Measurements from ENCODE around the gene RAB11FIP5. TPM values are rescaled to one million over a fixed set of nuclear protein-coding genes. Genes with fewer than 3 reads are reported as not detected.
"Not testable (repeated sequence)": the region's sequence is repeated elsewhere in the genome, so short reads cannot be mapped to it uniquely, and the experiment has no call there.

Gene RAB11FIP5
- total RNA-seq, 2 experiments from 2014 or later: 4.8 to 6.0 TPM

DNA sequence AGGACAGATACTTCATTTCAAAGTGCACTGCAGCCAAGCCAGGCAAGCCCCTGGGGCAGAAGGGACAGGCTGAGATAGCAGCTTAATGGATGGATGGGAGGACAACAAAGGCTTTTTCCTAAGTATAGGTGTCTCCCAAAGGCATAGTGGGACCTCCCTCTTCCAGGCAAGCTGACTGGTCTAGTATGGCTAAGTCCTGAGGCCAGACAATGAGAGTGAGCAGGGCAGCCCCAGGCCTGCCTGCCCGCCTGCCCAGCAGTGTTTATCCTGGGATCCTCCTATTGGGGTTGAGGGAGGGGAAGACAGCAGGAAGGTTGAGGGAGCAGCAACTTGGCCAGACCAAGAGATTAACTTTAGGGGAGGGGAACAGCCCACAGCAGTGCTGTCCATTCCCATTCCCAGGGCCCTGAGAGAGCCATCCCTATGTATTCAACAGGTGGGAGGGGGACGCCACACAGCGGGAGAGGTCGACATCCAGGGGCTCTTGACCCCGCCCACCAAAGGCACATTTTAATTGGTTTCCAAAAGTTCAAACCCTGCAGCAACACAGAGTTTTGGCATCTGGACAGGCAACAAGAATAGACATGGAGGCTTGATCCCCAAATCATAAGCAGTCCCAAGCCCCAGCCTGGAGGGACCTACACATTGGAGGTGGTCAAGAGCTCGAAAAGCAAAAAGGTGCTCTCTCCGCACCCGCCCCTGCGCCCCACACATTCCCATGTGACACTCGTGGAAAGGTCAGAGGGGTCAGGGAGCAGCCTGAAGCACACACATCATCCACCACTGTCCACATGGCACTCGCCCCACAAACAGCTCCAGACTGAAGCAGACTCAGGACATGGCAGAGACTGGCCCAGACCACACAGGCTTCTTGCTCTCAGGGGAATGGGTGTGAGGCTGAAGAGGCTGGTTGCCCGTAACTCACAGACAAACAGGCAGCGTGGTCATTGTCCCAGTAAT is 38.4 kb downstream of the RAB11FIP5 start:
- POLR2A ChIA-PET: no interaction called here

DNA sequence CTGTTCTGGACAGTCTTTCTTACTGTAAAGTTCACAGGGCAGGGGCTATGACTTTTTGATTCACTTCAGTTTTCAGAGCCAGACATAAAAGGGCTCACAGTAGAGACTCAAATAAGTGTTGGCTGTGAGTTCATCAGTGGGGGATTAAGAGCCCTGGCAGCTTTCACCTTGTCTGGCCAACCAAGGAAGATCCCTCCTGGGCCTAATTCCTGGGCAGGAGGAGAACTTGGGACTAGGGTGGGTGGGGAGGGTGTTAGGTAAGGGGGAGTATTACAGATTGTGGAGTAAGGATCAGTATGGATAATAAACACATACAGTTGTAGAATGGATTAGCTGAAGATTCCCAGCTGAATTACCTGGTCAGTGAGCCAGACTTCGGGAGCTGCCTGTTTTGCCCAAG is 40.3 kb downstream of the RAB11FIP5 start:
- POLR2A ChIA-PET: no interaction called here
- CTCF ChIA-PET: interaction anchor here (0.9 to 3.5 kb wide), 2 partner anchors 105 to 140 kb away, joined by 4 to 11 read pairs; no protein-coding TSS in a partner anchor

More for the DNA sequence above, 38.4 kb downstream of the RAB11FIP5 start:
- CTCF ChIA-PET: interaction anchor here (0.6 to 3.5 kb wide), 2 partner anchors 82 to 103 kb away, joined by 3 to 11 read pairs; no protein-coding TSS in a partner anchor

DNA sequence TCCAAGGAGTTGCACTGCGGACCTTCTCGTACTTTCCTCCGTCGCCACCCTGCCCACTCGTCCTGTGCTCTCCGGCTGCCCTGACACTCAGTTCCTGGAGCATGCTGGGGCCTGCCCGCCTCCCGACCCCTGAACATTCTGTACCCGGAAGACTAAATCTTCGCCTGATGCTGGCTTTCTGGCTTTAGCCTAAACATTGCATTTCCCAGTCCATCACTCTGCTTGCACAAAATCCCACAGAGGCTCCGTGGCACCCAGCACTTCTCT is 40.7 kb downstream of the RAB11FIP5 start:
- ChIA-PET POLR2A (interaction anchor here (2.0 kb wide), 1 partner anchor 105 kb away, joined by 5 read pairs; no protein-coding TSS in a partner anchor), CTCF (interaction anchor here (1.2 to 1.5 kb wide), 2 partner anchors 105 to 141 kb away, joined by 3 to 7 read pairs; no protein-coding TSS in a partner anchor)

DNA sequence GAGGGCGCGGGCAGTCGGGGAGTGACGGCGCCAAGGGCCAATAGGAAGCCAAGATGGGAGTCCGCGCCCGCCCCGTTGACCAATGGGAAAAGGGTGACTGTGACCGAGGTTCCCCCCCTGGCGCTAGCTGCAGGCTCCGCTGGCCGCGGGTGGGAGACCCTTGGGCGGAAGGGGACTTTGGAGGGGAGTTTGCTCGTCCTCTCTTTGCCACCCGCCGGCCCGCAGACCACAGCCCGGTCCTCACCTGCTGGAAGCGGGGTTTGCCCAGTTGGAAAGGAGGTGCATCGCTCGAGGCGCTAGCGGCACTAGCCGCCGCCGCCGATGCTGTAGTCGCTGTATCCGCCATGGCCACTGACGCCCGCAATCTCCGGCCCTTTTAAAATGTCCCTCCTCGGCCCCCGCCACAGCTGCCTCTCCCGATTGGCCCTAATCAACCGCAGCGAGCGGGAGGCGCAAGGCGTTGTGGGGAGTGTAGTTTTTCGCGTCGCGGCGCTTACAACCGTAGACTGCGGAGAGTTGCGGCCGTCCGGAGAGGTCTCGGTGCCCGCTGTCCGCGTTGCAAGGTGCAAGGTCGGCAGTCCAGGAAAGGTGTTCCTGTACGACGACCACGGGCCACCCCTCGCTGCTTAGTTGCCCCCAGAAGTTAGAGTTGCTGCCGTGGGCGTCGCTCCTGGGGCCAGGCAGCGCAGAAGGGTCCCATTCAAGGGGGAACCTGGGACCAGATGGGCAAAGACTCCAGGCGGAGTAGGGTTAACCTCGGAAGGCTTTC is 41.2 kb downstream of the RAB11FIP5 start, which contains the start of gene SFXN5:
SFXN5 (minus strand) TSS at position 353 of the 769 bp plus-strand sequence; CDS start at position 346, 7 bp downstream.
- POLR2A ChIA-PET: interaction anchor here (1.2 to 2.0 kb wide), 2 partner anchors 105 to 162 kb away, joined by 3 to 5 read pairs; partner anchors contain the start of gene PRADC1
- CTCF ChIA-PET: interaction anchor here (1.2 to 1.5 kb wide), 2 partner anchors 105 to 141 kb away, joined by 3 to 7 read pairs; no protein-coding TSS in a partner anchor

DNA sequence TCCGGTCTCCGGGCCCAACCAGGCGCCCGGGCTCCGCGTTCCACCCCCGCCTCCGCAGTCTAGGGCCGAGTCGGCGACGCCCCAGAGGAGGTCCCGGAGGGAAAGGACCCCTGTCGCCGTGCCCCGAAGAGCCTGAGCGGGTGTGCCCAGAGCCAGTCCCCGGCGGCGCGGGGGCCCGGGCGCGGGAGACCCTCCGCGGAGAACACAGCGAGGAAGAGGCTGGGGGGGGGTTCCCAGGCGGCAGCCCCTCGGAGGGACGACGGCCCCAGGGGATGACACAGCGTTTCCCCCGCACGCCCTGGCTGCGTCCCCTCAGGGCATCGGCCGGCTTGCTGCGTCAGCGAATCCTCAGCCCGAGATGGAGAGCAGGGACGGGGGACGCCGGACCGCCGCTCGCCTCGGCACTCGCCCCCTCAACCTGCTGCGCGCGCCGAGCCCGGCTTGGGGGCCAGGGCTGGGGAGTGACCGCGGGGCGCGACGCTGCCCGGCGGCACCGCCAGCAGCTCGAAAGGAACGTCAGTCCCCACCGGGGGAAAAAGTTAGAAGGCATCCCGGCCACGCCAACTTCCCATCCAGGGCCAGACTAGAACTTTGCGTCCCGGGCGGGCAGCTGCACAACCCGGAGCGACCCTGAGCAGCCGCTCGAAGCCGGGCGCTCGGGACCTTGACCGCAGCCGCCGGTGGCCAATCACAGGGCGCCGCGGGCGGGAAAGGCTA is 41.9 kb downstream of the RAB11FIP5 start:
- POLR2A ChIA-PET: interaction anchor here (1.2 to 2.0 kb wide), 2 partner anchors 106 to 162 kb away, joined by 3 to 5 read pairs; partner anchors contain the start of gene PRADC1
- CTCF ChIA-PET: interaction anchor here (1.2 to 1.5 kb wide), 2 partner anchors 106 to 142 kb away, joined by 3 to 7 read pairs; no protein-coding TSS in a partner anchor

DNA sequence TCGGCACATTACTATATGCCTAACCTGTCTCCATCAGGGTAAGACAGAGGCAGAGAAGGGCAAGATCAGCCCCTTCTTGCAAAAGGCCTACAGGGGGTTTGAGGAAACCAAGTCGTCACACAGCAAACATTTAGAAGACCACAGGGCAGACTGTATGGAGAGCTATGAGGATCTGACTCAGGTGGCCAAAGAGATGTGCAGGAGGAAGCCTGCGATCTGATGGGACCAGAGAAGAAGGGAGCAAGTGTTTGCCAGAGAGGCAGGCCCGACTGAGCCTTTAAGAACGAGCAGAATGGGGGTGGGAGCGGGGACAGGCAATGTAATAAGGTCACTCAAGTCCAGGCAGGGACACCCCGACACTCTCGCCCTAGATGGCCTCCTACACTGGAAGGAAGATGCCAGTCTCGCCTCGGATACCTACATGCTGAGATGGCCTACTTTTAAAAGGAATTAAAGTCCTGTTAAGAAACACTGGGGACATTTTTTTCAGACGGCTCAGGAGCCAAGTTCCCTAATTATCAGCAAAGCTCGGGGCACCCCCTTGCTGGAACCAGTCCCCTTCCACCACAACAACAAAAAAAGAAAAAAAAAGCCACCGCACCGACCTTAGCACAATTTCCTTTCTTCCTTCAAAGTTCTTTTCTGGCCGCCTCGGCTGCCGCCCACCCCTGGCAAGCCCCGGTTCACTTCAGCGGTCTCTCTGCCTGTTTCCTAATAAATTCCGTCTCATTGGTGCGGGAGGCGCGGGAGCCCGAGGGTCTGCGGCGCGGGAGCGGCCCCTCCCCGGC is 42.7 kb downstream of the RAB11FIP5 start:
- ChIA-PET CTCF (interaction anchor here (1.5 kb wide), 1 partner anchor 107 kb away, joined by 5 read pairs; no protein-coding TSS in a partner anchor), POLR2A (interaction anchor here (2.0 kb wide), 1 partner anchor 107 kb away, joined by 5 read pairs; no protein-coding TSS in a partner anchor)

DNA sequence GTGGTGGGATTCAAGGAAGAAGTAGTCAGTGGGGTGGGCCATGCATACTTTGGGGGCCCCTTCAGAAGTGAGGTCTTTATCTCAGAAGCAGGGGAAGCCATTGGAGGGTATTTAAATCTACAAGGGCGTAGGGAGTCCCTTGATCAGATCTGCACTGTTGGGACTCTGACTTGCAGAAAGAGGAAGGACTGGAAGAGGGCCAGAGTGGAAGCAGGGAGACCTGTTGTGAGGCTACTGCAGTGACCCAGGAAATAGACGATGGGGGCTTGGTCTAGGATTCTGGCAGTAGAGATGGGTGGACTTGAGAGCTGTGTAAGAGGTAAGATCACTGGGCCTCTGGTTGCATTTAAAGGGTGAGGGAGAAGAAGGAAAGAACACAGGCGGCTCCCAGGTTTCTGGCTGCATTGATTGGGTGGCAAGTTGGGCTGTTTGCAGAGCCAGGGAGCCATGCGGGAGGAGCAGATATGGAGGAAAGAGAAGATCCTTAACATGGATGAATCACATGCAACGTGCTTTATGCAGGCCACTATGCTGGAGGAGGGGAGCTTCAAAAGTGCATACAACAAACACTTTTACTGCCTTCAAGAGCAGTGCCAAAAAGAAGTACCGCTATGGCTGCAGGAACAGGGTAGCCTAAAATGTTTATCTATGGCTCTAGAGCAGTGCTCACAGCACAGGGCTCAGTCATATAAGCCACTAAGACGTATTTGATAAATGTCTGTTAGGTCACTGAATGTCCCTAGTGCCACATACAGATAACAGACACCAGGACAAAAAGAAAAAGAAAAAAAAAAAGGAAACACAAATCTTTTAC is 43.5 kb downstream of the RAB11FIP5 start:
- POLR2A ChIA-PET: no interaction called here
- CTCF ChIA-PET: interaction anchor here (1.5 kb wide), 1 partner anchor 108 kb away, joined by 5 read pairs; no protein-coding TSS in a partner anchor

DNA sequence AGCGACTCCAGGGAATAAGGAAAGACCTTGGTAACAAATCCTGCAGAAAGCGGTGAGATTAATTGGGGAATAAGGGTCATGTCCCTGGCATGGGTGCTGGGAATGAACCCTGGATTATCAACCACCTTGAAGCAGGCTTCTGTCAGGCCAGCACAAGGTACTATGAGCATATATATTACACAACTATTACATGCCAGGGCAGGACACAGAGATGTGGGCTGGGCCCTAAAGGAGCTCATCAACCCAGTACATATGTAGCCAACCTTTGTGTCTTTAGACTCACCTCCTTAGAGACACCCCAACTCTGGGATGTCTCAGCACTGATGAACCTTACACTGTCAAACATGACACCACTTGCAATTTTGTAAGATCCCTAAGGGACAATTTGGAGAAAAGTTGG is 44.6 kb downstream of the RAB11FIP5 start:
- CTCF ChIA-PET: no interaction called here
- POLR2A ChIA-PET: no interaction called here

DNA sequence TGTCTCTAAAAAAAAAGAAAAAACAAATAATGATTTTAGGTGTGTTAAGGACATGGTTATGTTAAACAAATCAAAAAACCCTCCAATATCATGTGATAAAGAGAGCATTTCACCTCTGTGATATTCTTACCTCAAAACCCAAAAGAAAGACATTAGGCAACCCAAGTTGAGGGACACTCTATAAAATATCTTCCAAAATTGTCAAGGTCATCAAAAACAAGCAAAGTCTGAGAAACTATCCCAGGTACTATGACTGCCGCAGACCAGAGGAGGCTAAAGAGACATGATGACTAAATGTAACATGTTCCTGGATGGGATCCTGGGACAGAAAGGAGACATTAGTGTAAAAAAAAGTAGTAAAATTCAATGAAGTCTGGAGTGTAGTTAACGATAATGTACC is 45.7 kb downstream of the RAB11FIP5 start:
- CTCF ChIA-PET: no interaction called here

DNA sequence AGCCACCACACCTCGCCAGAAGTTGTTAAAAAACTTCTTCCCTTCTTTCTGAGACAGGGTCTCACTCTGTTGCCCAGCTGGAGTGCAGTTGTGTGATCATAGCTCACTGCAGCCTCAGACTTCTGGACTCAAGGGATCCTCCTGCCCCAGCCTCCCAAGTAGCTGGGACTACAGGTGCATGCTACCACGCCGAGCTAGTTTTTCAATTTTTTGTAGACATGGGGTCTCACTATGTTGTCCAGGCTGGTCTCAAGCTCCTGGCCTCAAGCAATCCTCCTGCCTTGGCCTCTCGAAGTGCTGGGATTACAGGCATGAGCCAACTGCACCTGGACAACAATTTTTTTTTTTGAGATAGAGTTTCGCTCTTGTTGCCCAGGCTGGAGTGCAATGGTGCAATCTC is 47.7 kb downstream of the RAB11FIP5 start:
- CTCF ChIA-PET: interaction anchor here (0.7 to 1.2 kb wide), 2 partner anchors 20 to 23 kb away, joined by 3 read pairs; no protein-coding TSS in a partner anchor
- POLR2A ChIA-PET: not testable (repeated sequence)

More for the DNA sequence above, 45.7 kb downstream of the RAB11FIP5 start:
- POLR2A ChIA-PET: no interaction called here

DNA sequence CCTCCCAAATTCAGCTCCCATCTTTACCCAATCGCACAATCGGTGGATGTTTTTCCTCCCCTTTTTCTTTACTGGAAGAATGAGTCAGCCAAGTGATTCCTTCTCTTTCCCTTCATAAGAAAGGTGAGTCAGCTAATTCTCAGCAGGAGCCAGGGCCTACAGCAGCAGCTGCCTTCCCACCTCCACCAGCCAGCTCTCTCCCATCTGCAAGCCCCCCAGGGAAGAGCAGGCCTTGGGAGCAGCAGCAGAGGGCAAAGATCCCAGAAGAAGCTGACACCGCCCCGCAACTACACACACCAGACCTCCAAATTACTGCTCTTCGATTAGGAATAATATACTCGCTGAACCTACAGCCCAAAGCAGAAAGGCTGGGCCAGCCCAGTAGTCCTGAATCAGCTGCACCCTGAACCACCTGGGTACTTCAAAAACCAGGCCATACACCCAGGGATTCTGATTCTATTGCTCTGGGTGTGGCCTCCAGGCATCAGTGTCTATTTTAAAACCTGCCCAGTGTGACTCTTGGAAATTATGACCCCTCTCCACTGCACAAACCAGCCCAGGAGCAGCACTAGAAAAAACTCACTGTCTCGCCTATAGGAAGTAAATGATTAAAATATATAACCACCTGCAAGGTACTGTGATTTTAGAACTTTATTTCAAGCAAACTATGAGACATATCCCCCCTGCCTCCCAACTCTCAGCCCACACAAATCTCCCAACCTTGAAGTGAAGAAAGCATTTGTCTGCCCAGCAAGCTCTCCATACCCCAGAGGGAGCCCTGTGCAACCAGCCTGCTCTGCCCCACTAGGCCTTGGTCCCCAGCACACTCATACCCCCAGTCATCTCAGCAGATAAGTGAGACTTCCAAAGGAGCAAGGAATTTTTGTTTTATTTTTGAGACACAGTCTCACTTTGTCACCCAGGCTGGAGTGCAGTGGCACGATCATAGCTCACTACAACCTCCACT is 48.6 kb downstream of the RAB11FIP5 start:
- CTCF ChIA-PET: interaction anchor here (1.2 kb wide), 1 partner anchor 21 kb away, joined by 3 read pairs; no protein-coding TSS in a partner anchor
- POLR2A ChIA-PET: interaction anchor here (0.6 kb wide), 1 partner anchor 9 kb away, joined by 3 read pairs; no protein-coding TSS in a partner anchor

DNA sequence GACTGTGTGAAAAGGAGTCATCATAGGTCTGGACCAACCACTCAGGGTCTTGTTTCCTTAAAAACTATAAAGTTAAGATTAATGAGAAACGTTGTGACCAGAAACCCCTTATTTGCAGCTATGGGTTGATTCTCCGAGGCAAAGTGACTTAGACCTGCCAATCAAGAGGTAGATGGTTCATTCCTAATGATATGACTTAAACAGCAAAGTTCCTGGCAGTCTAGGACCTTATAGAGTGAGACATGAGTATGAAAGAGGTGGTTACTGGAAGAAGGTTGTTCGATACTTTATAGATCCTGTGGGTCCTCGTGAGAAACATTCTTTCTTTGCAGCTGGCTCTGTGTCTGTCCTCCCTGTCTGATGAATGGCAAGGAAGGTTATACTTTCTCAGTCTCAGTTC is 49.3 kb downstream of the RAB11FIP5 start:
- ChIA-PET POLR2A (interaction anchor here (0.6 kb wide), 1 partner anchor 9 kb away, joined by 3 read pairs; no protein-coding TSS in a partner anchor), CTCF (no interaction called here)

DNA sequence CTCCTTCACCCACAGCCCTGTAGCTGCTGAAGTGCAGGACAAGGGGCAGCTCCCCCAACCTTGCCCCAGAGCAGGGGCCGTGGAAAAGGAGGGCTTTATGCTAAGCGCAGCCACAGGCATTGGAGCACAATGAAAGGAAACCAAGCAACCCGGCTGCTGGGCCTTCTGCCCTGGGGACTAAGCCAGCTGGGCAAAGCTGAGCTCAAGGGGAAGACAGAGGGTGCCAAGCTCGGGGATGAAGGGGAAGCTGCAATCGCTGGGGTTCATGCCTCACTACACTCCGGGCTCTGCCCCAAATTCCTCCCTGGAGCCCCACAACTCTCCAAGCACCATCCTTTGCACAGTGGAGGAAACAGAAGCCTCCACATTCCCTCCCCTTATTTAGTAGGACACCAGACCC is 53.6 kb downstream of the RAB11FIP5 start:
- ChIA-PET CTCF (no interaction called here), POLR2A (no interaction called here)

DNA sequence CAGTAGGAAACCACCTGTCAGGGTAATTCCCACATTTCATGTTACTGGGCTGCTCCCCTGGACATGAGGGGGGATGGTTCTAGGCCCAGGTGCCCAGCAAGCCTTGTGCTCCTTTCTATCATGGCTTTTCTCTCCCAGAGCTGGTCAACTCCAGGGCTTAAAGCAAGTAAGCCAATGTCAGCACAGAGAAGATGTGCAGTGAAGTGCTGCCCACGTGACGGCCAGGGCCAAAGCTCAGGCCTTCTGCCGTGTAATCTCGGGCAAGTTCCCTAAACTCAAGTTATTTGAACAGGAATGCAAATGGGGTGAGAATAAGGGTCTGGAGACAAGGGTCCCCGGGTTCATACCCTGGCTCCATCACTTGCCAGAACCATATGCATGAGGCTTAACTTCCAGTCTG is 57.8 kb downstream of the RAB11FIP5 start:
- POLR2A ChIA-PET: no interaction called here
- CTCF ChIA-PET: no interaction called here

DNA sequence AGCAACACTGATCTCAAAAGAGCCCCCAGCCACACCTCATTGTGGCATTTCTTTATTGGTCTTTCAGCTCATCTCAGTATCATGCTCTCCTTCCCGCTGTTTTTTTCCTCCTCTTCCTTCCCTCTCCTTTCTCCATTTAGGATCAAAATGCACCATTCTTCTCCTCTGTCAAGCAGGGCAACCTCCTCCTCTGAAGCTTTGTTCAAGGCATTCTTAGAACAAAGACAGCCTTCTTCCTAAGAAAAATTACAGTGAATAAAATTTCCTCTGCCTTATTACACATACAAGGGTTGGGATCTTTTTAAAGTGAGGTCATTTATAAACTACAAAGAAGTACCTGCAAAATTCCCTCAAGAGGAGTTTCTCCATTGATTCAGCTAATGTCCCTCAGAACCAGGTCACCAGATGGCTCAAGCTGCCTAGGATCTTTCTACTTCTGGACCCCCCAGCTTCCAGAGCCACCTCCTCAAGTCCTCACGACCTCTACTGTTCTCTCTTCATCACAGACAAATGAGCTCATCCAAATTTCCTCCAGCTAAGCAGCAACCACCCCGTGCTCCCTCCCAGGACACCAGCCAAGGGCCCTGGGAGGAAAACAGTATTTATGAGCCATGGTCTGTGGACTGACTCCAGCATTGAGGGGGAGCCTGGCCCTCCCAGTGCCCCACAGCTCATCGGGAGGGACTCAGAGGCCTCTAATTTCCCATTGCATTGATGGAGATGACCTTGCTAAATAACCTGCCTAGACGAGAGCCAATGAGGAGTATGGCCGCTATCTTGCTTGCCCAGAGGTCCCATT is 59.2 kb downstream of the RAB11FIP5 start:
- ChIA-PET POLR2A (no interaction called here), CTCF (no interaction called here)

Measured in activated CD8-positive, alpha-beta memory T cell treated with anti-CD3 and anti-CD28 coated beads for 36 hours (primary cell).